Measurements from ENCODE around the gene ADCYAP1R1.

The ADCYAP1R1 gene

DNA sequence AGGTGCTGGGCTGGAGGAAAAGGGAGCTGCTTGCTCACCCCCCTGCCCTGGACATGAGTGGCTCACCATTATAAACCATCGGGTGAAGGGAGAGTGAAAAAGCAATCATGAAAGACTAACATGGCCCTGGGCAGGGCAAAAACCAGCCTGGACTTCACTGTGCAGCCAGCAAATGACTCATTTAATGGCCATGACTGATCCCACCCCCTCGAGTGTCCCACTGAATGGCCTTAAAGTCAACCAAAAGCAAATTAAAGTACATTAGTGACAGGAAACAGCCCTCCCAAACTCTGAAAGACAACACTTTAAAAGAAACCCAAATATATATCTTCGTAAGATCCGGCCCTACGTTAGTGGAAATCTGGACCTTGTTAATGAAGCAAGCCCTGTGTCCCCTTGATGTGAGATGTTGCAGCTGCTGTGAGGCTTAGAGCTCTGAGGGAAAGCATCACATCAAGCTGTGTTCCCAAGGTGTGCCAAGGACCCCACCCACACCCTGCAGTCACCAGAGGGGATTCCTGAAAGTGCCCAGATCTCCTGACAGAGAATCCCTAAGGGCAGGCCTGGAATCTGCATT, 31.2 kb downstream of the ADCYAP1R1 start:
- FAIRE-seq = peak; percentile 67
- DNase-seq (ENCODE audit: low spot score) = no peak

DNA sequence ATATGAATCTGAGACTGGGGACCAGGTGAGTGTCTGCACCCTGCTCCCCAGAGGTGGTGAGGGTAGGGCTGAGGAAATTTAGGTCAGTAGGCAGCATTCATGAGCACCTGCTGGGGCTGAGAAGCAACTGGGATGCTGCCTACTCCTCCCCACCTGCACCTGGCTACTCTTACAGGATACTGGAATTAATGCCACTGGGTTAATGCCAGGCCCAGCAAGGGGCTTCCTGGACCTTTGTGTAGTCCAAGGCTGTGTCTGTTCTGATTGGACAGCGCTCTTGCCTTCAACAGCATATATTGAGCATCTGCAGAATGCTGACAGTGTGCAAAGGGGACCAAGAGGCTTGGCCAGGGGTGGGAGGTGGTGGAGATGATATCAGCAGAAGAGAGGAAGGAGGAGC, 32.1 kb downstream of the ADCYAP1R1 start:
- FAIRE-seq (peak; percentile 27), DNase-seq (ENCODE audit: low spot score) (no peak)

DNA sequence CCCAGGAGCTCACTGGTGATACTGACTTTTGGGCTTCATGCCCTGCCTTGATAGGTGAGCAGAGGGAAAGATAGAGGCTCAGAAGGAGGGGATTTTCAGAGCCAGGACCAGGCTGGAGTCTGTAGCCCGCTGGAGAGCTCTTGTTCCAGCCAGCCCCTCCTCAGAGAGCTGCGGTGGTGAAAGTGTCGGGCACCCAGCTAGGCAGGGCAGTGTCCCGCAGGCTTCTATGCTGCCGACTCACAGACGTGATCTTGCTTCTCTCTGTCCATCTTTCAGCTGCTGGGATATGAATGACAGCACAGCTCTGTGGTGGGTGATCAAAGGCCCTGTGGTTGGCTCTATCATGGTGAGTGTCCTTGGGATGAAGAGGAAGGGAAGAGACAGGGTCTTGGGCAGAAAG, 35.2 kb downstream of the ADCYAP1R1 start:
- no peak for DNase-seq (ENCODE audit: low spot score)
- no peak for FAIRE-seq

DNA sequence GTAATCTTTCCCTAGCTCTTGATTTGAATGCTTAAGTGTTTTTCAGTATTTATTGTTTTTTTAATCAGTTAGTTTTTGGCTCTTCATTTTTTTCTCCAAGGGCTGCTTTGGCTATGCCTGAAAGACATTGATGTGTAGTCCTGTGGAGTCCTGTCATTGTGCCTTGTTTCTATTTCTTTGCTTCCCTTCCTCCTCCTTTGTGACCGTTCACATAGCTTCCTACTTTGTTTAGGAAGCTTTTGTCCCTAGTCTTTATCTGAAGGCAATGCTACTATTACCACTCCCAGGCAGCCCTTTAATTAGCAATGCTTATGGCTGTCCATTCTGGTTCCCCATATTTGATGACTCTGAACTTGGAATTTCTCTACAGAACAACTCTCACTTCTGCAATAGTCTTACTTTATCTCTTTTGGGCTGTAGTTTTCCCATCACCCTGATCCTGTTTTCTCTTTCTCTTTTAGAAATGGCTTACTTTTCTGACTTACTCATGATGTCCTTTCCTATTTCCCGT, 39.9 kb downstream of the ADCYAP1R1 start:
- DNase-seq (ENCODE audit: low spot score) (no peak), FAIRE-seq (no peak)

DNA sequence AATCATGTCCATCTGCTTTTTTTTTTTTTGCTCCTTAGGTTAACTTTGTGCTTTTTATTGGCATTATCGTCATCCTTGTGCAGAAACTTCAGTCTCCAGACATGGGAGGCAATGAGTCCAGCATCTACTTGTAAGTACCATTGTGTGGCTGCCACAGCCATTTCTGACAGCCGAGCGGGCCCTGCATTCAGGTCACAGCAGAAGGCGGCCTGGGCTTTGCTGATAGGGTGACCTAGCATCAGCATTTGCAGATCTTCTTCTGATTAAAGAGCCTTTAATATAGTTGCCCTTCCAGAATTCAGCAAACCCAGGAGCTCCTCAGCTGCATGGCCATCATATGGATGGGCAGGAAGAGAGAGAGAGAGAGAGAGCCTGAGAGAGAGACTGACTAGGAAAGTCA, 40.5 kb downstream of the ADCYAP1R1 start:
- DNase-seq (ENCODE audit: low spot score) (no peak), FAIRE-seq (peak; percentile 61)

DNA sequence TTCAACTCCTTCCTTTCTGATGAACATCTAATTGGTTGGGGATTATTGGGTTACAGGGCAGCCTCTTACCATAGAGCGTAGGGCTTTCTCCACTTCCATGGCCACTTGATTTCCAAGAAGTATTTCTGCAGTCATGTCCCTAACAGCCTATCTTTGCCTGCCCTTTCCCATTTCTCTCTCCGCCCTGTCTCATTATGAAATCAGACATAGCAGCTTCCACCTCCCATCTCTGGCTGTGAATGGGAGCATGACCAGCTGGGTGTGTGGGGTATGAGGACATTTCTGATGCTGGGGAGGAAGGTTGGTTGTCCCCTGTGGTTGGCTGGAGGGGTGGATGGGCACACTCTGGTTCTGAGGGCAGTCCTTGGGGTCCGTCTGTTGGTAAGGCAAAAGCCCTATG, 41.2 kb downstream of the ADCYAP1R1 start:
- FAIRE-seq (peak; percentile 27), DNase-seq (ENCODE audit: low spot score) (no peak)

DNA sequence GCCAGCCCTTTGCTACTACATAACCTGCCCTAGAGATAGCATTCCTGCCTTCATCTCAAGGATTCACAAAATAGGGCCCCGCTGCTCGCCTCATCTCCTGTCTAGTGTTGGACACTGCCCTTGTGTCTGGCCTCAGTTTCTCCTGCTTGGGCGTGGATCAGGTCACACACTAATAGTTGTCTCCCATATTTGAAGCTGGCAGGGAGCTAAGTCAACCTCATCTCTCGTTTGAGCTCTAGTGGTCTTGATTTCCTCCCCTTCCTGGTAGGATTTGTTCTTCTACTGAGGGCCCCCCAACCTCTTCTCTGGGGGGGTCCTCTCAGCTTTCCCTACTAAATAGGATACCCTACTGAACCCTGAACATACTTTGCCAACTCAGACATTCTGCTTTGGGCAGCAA, 42.2 kb downstream of the ADCYAP1R1 start:
- FAIRE-seq = no peak

DNA sequence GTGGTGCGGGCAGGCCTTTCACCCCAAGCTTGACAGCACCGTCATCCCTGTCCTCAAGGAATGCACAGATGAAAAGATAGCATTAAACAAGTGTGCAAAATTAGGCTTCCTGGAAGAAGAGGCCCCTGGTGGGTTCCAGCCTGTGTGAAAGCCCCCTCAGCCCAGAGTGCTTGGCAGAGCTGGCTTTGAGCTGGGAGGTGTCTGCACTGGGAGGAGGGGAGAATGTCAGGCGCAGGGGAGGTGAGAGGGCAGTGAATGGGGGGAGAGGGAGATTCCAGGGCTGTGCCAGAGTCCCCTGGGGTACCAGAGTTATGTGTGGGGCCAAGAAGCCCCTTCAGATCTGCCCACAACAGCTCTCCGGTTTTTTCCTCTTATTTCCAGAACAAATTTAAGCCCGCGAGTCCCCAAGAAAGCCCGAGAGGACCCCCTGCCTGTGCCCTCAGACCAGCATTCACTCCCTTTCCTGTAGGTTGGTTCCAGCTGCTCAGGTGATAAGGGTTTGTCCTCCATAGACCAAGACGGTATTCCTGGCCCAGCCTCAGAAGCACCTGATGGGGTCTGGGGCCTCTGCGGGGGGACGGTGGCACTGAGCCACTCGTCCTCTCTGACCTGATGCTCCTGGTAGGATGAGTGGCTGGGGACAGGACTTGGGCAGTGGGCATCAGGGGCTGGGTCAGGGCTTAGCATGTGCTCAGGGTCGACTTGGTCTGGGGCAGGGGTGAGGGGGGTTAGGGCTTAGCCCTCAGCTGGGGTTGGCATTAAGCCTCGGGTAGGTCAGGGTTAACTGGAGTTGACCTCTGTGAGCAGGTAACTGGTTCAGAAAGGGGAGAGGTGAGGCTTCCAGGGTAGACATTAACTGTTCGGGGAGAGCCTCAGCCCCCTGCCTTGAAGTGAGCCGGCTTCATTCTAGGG, 43.4 kb downstream of the ADCYAP1R1 start:
- DNase-seq (ENCODE audit: low spot score) = no peak
- FAIRE-seq = no peak

More for the DNA sequence above, 42.2 kb downstream of the ADCYAP1R1 start:
- no peak for DNase-seq (ENCODE audit: low spot score)

DNA sequence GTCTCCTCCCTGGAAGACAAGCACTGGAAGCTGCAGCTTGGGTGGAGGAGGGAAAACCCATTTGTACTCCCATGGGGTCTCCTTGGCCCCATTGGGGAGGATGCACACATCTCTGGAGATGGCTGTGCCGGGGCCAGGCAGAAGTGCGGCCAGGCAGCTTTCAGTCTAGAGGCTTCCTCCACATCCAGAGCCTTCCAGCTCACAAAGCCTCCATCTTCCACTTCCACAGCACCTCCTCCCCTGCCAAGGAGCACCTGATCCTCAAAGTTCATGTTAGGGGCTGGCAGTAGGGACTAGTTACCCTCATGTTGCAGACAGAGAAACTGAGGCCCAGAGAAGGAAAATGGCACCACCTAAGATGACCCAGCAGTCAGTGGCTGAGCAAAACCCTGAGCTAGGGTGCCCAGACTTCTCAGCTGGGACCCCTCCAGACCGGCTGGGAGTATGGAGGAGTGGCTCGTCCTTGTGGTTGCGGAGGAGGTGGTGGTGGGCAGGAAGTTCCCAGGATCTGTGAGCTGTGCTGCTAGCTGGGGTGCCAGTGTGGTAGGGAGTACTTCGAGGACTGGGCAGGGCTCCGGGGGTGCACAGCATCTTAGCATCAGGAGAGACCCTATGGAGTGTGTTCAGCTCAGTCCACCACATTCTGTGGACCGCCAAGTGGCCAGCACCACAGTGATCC, 44.2 kb downstream of the ADCYAP1R1 start:
- DNase-seq (ENCODE audit: low spot score) = no peak

DNA sequence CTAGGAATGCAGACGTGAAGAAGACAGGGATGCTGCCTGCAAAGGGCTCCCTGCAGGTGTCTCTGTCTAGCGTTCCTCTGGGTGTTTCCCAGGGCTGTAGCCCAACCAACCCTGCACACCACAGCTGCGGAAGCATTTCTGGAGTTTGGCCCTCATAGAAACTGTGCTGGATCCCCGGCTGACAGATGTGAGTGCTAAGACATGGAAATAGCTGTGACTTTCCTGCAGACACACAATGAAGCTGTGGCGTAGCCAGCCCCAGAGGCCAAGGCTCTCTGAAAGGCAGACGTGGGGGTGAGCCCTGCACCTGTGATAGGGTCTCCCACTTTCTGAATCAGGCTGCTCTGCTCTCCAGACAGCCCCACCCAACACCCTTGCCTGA, 44.8 kb downstream of the ADCYAP1R1 start:
- FAIRE-seq = no peak

More for the DNA sequence above, 44.2 kb downstream of the ADCYAP1R1 start:
- FAIRE-seq = no peak

DNA sequence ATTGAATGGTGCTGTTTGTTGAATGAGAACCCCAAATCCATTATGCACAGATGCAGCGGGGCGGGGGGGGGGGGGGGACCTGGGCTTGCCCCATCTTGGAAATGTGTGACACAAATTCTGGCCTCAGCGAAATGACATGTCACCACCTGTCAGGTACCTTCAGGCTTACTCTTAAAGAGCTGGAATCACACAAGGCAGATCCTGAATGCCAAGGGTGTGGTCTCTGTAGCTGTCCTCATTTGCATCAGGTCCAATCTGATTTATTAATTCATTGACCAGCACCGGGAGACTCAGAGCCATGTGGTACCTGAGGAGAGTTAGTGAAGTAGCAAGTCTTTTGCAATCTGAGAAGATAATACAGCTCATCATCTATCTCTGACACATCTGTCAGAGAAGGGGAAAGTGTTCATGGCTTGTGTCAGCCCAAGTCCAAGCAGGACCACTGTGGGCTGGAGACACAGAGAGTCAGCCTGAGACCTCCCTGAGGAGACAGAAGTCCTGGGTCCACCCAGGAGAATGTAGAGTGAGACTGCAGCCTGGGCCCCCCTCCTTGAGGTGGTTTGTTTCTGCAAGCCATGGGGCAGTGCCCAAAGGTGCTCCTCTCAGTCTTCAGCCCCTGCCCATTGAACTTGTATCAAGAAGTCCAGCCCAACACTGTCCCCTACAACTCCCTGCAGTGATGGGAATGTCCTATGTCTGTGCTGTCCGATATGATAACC, 46.7 kb downstream of the ADCYAP1R1 start:
- DNase-seq (ENCODE audit: low spot score) (no peak), FAIRE-seq (no peak)

More for the DNA sequence above, 44.8 kb downstream of the ADCYAP1R1 start:
- no peak for DNase-seq (ENCODE audit: low spot score)

DNA sequence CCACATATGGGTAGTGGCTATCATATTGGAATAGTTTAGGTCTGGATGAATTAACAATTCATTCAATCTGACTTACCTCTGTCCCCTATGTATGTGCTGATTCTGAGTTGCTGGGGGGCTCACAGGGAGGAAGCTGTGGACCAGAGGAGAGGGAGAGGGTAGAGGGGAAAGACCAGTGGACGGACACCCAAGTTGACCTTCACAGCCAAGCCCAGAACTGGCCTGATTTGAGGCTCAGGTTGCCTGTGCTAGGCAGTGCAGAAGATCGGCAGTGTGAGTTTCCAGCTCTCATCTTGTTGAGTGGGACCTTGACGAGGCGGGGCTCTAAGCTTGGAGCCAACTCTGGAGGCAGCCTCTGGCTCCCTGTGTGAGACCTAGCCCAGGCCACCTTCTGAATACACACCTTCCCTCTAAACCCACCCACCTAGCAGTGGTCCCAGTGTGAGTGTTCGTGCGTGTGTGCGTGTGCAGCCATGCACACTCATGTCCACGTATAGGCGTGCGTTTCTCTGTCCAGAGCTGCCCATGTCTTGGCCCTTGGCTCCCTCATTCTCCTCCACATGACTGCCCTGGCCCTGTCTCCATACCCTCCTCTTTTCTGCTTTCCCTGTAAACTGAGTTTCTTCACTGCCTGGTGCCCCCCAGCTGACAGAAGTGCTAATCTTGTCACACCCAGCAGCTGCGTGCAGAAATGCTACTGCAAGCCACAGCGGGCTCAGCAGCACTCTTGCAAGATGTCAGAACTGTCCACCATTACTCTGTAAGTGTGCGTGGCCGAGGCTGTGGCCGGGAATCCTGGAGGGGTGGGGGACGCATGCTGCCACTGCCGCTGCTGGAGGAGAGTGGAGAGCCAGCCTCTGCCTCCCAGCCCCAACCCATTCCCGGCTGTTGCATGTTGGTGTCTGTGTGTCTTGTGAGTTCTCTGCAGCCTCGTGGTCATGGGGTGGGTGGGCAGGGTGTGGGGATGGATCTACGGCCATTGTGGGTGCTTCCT, 47.6 kb downstream of the ADCYAP1R1 start:
- DNase-seq (ENCODE audit: low spot score) (no peak), FAIRE-seq (peak; percentile 74)

DNA sequence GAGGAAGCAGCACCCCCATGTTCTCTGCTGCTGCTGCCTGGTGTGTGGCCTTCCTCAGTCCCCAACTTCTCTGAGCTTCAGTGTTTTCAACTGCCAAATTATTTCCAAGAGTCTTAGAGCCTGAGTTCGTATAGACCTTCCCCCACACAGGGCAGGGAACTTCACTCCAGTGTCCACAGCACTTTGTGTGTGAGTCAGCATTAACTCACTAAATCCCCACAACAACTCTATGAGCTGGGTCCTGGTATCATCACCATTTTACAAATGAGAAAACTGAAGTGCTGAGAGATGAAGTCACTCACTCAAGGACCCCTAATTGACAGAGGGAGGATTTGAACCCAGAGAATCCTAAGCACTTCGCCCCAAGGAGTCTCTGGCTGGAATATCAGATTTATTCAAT, 48.3 kb downstream of the ADCYAP1R1 start:
- no peak for DNase-seq (ENCODE audit: low spot score)
- no peak for FAIRE-seq

DNA sequence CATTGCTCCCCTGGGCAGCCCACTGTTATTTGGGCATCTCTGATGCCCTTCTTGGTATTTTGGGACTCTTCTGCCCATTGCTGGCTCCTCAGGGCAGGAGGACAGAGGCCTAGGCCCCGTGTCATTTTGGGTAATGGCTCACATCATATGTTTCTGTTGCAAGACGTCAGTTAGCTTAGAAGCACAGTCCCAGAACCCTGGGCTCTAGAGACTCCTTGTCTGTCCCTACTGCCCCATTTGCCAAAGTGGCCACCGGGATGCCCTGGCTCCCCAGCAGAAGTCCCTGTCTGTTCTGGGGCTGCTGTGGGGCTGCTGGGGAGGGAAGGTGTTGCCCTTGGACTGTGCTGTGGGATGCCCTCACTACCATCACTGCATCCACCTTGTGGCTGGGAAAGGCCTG, 48.8 kb downstream of the ADCYAP1R1 start:
- FAIRE-seq = no peak

DNA sequence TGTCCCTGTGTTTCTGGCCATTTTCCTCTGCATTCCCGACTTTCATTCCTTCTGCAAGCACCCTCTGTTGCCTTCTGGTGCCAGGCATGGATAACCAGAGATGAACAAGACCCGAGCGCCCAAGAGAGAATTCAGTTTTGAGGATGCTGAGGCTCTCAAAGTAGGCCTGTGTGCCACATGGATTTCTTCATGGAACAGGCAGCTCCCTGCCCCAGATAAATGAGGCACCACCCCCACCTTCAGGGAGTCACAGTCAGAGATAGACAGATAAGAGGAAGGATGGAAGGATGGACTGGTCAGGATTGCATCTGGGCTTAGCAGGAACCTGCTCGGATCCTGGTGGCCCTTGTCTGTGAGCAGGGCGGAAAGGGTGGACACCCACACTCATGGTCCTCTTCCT, 49.4 kb downstream of the ADCYAP1R1 start:
- DNase-seq (ENCODE audit: low spot score) (no peak), FAIRE-seq (peak; percentile 40)

More for the DNA sequence above, 48.8 kb downstream of the ADCYAP1R1 start:
- DNase-seq (ENCODE audit: low spot score) = no peak

DNA sequence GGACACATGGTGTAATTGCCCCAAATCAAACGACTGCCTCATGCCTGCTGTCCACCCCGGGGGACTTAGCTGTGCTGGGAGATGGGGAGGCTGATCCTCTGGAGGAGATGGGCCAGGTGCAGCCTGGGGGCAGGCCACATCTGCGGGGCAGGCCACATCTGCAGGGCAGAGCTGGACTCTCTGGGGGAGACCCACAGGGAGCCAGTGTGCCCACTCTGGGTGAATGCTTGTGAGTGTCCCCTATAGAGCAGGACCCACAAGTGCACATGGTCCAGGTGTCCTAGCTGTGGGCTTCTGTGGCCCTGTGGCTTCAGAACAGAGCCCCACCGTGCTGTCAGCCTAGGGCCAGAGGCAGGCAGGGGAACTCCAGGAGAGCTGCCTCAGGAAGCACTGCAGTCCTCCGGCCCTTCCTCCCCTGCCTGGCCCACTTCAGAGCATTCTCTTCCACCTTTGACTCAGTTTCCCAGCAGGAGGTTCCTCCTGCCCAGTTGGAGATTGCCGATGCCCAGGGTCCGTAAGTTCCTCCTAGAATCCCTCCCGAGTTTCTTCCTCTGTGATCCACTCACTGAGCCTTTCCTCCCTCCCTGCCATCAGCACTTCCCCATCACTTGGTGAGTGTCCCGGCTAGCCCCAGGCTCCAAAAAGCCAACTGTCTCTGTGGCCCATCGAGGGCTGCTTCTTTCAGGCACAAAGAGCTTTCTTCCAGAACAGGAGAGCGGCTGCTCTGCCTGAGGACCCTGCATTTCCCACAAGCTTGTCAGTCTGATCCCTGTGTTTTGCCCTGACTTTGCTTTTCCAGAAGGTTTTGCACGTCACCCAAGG, 50.3 kb downstream of the ADCYAP1R1 start:
- no peak for FAIRE-seq
- DNase-seq (ENCODE audit: low spot score) = no peak

DNA sequence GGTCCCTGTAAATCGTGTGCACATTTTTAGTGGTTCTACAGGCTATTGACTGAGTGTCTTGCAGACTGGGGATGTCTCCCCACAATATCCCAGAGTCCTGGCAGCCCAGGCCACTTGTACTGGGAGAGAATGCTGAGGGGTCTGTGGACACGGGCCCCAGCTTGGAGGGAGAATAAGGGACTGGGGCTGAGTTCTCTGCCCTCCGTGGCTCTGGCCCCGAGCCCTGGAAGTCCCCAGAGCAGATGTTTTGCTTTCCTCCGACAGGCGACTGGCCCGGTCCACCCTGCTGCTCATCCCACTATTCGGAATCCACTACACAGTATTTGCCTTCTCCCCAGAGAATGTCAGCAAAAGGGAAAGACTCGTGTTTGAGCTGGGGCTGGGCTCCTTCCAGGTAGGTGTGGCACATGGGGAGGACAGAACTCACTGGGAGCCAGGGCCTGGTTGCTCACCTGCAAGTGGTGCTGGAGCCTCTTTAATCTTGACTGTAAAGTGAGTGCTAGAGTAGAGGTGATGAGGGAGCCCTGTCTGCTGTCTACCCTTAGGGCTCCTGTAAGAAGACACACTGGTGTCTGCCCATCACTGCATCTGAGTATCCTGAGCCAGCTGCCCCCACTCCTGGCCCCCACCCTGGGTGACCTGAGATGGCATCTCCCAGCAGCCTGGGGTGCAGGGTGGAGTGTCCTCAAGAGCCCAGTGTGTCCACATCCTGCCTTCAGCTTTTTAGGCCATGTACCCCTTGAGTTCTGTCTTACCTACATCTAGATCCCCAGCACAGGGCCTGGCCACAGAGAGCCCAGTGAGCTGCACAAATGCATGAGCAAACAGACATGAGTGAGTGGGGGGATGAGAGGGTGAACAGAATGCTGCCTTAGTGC, 51.1 kb downstream of the ADCYAP1R1 start:
- DNase-seq (ENCODE audit: low spot score) (no peak), FAIRE-seq (no peak)

Measured in urothelium cell line (cell line).